ENCODE results near the gene CLDN22.

CLDN22 gene

DNA sequence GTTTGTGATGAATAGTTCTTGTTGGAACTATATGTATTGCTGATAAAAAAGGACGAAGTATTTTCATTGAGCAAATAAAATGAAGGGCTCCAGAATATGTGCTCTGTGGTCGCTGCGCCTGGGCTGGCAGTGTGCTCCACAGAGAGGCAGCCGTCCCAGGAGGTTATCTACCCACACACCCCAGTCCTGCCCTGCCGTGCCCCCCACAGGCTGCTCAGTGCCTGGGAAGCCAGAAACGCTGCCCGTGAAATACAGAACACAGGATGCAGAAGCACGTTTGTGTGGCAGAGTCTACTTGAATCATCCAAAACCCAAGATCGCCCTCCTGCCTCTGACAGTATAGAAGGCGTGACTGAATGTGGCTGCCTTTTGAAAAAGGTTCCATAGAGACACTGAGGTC lies 1.4 kb downstream of the CLDN22 start:
- DNase-seq, result no peak

DNA sequence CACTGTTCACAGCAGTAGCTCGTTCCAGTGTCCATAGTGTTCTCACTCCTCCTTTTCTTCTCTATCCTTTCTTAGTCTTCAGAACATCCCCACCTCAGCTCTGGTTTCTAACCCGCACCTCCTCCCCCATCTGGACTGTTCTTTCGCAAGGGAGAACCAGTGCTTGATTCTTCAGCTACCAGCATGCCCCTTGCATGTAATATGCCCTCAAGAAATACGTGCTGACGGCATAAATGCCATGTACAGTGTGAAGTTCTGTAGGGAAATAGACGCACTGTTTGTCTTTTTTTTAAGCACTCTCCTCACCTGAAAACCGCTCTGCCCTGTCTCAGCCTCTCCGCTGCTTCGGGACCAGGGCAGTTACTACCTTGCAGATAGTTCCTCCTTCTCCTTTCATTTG lies 5.3 kb downstream of the CLDN22 start:
- no peak for DNase-seq

DNA sequence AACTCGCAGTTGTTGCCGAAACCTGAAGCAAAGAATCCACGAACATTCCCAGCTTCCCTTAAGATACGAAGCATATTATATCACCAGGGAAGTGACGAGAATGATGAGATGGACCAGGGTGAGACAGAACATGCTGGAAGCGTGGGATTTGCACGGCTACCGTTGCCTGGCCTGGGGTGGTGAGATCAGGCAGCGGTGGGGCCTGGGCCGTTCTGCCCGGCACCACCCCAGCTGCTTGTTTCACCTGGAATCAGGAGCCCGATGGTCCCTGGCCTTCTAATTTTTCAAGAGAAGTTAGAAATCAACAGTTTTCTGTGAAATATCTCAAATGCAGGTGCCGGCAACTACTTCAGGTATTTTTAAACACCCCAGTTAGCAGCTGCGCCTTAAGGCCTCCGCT lies 5.7 kb downstream of the CLDN22 start:
- DNase-seq, result no peak

DNA sequence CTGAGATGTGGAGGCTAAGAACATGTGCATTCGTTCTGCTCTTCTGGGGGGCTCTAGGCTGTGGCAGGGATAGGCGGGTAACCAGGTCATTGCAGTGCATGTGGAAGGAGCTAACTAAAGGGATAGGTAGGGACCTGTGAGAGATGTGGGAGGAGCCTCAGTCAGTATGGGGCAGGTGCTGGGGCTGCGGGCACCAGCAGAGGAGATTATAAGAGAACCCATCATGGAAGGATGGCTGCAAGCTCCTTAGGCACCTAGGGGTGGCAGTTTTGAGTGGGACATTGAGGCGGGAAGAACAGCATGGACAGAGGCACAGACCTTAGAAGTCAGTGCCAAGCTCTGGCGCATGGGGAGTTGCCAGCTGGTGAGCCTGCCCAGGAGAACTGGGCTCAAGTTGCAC lies 7.2 kb downstream of the CLDN22 start:
- no peak for DNase-seq

DNA sequence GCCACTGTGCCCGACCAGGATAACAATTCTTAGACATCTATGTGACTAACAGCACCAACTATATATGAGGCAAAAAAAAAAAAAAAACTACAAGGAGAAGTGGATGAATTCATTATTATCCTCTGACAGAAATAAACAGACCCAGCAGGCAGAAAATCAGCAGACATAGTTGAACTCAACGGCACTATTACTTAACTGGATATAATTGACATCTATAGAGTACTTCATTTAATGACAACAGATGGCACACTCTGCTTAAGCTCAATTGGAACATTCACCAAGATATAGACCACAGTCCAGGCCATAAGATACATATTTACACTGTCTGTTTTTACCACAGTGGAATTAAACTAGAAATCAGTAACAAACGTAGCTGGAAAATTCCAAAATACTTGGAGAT lies 13.3 kb downstream of the CLDN22 start:
- no peak for DNase-seq

DNA sequence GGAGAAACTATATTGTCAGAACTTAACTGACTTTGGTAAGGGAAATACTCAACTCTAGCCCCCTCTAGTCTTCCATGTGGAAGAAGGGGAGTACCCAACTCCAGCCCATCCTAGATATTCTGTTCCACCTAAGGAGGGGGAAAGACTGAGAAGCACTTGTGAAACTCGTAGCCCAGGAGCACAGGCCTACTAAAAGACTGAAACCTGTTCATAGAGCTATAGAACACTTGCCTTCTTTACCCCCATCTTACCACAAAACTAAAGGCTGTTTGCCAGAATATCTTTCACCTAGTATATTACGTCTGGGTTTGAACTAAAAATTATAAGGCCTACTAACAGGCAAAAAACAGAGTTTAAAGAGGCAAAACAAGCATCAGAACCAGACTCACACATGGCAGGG lies 15.5 kb downstream of the CLDN22 start:
- no peak for DNase-seq

DNA sequence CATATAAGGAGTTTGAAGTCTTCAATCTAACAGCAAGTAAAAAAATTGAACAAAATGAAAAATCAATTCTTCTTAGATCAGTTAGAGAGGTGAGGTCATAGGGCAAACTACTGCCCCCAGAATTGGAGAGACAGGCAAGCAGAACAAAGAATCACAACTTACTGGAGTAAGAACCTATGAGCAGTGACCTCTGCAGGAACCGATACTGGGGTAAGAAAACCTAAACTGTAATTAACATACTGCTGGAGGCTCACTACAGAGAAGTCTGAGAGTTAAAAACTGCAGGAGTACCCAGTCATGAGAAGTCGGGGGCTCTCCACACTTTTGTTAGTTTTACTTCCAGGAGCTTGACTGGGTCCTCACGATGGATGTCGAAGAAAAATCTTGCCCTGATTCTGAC lies 16.0 kb downstream of the CLDN22 start:
- no peak for DNase-seq

DNA sequence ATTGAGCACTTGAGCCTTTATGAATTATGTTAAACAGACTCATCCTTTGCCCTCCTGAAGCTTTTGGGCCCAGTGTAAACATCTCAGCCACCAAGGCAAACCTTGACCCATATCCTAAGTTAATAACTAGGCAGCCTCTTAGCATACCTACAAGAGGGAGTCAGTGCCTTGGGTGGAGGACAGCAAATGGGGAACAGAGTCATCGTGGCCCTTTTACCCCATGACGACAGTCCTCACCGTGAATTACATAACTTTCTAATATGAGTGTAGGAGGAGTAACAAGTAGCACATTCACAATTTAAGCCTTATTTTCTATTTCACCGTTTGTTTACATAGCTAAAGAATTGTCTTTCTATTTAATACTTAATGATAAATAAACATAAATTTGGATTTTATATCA lies 16.8 kb downstream of the CLDN22 start:
- no peak for DNase-seq

DNA sequence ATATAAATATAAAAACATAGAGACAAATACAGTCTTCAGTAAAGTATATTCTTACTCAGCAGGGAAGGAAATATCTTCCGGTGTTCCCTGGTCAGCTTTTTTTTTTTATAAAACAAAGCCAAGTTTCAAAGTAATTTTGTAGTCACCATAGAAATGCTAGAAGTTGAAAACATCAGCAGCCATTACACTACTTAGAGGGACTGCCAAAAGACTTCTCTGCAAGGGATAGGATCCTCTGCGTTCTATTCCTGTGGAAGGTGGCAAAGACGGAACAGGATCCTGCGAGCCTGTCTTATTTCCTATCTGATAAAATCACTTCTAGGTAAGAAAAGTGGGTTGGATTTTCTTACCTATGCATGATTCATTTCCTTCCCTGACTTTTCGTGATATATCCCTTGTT lies 19.4 kb downstream of the CLDN22 start:
- no peak for DNase-seq

DNA sequence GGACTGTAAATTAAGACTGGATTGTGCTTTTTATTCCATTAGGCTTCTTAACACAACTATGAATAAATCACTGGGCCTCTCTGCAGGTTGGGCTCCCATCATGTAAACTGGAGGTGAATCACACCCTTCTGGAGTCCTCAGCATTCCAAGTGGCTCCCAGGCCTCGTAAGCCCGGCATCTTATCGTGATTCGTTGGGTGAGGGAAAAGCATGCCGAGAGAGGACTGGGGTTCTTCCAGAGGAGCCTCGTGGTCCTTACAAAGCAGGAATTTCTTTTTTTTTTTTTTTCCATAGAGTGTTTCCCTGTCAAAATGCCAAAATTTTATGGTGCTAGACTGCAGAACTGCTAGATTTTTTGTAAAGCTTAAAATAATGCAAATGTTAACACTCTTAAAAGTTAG lies 20.0 kb downstream of the CLDN22 start:
- DNase-seq, result no peak

DNA sequence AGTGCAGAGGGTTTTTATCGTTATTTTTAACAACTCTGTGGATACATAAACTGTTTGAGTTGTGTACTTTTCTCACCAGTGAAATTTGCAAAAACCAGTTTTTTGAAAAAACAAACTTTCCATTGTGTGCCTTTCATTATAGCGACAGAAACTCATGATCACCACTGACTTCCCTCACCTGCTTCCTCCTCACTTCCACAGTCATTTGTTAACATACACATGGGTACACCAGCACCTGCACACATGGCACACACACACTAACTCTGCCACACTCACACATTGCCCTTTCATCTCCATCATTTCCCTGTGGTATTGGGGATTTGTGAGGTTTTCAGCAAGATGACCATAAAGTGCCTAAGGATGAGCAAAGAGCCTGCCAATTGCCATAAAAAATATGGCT lies 20.6 kb downstream of the CLDN22 start:
- no peak for DNase-seq

DNA sequence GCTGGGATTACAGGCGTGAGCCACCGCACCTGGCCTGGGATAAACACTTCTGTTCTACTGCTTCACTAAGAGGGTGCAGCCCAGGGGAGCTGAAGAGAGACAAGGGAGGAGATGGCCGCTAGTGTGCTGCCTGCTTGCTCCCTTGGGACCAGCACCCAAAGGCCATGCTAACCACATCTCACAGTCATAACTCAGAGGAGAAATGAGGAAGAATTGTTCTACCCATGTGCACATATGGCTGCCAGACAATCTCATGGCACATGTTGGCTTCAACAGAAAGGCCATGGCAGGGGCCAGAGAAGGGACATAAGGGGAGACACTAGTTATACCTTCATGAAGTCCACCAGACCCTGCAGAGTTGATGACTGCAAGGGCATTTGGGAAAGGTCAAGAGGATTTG lies 22.4 kb downstream of the CLDN22 start:
- DNase-seq, result no peak

DNA sequence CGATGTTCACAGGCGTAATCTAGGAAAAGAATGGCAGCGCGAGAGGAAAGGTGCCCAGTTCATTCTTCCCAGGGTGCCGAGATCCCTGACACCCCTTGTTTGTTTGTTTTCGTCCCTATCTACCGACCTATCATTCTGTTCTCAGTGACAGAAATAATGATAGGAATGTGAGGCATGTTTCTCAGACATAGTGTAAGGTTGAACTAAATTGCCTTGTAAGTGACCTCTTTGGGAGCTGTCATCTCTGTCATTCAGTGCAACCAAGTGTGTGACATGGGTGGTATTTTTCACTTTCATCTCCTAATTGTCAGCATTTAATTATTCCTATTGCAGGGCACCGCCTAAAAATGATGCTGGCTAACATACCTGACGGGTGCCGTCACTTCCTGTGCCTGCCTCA lies 24.4 kb downstream of the CLDN22 start:
- no peak for DNase-seq

DNA sequence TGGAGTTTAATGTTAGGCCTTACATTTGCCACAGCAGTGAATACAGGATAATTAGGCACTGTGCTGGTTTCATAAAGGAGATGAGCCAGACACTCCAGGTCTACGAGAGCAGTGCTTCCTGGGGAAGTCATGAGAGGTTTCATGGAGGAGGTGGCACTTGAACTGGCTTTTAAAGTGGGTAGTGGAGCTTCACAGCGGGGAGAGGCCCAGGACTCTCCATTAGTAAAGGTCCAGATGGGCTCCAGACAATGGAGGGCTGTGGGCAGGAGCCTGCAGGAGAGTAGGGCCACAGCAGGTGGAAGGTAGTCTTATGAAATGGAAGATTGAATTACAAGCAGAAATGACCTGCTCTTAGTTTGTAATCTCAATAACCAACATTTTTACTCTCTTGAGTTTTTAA lies 29.0 kb downstream of the CLDN22 start:
- no peak for DNase-seq

DNA sequence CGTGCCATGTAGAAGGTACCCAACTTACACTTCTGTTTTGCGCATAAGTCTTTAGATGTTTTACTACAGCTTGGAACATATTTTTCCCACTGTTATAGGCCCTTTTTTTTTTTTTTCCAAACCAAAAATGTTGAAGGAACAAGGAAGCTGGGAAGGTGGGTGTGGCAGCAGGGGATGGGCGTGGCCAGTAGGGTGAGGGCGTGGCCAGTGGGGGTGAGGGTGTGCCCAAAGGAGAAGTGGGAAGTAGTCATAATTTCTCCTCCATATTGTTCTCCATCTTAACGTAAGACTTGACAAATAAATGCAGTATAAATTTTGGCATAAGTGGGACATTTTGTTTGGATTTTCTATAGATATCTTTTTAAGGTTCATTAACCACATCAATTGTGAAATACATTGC lies 30.4 kb downstream of the CLDN22 start:
- no peak for DNase-seq

DNA sequence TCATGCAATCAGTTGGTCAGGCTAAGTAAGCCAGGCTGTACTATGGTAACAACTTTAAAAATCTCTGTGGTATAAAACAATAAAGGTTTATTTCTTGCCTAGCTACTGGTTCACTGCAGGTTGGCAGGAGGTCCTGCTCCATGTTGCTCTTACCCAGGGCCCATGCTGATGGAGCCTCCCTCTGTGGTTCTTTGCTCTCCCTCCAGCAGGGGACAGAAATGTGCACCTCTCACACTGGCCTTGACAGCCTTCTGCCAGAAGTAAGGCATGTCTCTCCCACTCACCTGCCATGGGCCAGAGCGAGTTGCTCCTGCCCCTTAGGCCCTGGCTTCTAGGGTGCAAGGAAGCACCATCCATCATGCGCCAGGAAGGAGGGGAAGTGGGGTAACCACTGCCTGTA lies 31.1 kb downstream of the CLDN22 start:
- DNase-seq, result no peak

DNA sequence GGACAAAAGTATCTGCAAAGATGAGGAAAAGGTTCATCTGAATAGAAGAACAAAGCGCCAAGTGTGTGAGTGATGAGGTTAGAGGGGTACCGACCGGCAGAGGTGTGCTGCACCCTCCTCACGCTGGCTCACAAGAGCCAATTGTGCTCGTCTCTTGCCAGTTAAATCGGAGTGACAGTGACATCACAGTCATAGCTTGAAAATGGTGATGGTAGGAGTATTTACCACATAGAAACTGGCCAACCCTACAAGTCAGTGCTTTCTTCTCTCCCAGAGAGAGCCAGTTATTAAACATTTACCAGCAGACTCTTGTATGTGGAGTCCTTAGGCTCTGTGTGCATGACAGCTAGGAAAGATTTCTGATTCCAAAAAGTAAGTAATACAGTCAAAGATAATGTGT lies 32.4 kb downstream of the CLDN22 start:
- DNase-seq, result no peak

DNA sequence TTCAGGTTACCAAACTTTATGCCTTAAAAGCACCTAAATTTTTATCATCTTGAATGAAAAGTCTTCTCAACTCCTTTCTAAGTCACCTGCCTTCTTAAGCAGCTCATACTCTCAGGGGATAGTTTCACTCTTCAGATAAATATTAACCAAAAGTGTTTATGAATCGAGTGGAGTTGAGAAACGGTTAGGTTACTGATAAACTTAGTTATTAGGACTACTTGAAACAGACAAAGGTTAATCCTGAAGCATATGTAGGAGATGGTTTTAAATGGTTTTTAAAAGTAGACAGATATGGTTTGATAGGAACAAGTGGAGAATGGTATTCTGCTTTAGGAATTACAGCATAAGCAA lies 32.8 kb downstream of the CLDN22 start:
- DNase-seq, result no peak

DNA sequence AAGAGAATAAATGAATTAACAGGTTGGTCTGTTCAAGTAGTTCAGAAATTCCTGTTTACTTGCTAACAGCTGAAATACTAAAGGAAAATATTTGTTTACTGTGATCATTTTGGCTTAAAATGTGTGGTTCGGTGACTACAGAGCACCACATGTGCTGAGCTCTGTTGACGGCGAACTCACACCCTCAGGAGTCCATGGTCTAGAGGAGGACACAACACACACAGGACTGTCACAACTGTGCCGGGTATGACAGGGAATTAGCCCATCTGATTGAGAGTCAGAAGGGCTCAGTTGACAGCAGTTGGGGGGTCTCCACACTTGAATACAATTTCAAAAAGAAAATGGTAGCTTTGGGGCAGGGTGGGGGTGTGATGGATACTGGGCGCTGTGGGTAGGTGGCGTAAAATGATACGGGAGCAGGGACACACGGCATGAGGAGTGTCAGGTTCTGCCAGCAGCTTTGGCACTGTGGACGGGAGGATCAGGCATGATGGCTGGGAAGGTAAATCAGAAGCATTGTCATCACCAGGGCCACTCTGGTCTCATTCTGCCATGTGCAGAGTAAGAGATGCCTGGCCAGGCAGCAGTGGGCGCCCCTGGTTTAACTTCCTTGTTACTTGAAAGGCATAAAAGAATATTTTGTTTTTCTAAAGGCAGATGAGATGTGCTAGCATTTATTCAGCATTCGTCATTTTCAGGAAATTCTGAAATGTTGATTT lies 33.3 kb downstream of the CLDN22 start:
- DNase-seq, result no peak

DNA sequence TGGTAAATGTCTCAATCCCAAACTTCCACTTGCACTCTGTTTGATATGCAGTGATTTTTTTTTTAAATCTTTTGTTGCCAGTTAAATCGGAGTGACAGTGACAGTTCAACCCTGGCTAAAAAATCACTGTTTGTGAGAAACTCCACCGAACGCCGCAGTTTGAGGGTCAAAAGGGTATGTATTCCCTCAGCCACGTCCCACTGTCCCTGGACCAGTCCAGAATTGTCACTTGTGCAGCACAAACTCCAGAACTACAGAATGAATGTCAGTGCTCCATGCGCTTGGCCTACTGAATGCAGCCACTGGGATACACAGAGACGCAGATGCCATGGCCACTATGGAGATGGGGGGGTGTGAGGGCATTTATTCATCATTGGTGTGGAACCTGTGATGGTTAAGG lies 34.2 kb downstream of the CLDN22 start:
- DNase-seq, result no peak

DNA sequence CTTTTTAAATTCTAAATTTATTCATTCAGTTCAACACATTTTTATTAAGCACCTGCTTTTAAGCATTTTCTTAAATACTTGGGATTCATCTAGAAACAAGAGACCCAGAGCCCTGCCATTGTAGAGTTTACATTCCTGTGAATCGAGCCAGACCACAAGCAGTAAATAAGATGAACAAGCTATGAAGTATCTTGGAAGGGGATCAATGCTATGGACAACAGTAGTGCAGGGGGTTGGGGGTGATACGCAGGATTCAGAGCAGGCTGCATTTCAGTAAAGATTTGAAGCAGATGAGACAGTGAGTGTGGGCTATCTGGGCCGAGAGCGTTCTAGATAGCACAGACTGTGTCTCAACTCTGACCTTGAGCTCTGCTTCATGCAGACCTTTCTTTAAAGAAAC lies 35.1 kb downstream of the CLDN22 start:
- DNase-seq, result no peak

DNA sequence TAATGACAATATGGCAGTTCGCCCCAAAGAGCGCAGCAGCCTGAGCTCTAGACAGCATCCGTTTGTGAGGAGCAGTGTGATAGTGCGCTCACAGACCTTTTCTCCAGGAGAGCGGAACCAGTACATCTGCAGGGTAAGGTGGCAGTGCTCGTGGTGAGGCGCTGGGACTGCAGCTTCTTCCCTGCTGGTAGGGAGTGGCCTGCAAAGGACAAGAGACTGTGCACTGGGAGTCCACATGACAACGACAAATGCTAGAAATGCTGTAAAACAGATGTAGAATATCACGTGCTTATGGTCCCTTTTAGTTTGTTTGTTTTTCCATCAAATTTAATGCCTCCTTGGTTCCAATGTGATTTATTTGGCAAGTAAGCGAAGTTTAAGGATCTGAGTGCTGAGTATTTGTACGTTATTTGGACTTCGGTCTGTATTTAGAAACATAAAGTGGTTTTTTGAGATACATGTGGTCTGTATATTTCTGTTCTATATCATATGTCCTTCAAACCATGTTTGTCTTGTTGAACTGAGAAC lies 35.8 kb downstream of the CLDN22 start:
- no peak for DNase-seq

DNA sequence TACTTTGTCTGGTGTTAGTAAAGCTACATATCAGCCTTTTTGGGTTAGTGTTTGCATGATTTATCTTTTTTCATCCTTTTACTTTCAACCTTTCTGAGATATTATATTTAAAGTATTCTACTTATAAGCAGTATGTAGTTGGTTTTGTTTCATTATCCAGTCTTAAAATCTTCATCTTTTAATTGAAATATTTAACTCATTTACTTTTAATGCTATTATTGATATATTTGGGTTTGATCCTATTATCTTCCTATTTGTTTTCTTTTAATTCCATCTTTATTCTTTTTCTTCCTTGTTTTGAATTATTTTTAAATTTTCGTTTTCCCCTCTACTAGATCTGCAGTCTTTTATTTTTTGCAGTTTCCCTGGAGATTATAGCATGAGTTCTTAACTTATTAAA lies 44.0 kb downstream of the CLDN22 start:
- no peak for DNase-seq

DNA sequence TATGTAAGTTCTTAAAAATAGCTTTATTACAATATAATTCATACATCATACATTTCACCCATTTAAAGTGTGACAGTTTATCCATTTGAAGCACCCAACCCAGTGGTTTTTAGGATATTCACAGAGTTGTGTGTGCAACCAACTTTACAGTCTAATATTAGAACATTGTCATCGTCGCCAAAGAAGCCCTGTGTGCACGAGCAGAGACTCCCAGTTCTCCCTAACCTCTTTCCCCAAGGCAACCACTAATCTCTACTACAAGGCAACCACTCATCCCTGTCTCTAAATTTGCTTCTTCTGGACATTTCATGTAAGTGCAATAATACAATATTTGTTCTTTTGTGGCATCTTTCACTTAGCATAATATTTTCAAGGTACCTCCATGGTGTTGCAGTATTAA lies 47.7 kb downstream of the CLDN22 start:
- no peak for DNase-seq

DNA sequence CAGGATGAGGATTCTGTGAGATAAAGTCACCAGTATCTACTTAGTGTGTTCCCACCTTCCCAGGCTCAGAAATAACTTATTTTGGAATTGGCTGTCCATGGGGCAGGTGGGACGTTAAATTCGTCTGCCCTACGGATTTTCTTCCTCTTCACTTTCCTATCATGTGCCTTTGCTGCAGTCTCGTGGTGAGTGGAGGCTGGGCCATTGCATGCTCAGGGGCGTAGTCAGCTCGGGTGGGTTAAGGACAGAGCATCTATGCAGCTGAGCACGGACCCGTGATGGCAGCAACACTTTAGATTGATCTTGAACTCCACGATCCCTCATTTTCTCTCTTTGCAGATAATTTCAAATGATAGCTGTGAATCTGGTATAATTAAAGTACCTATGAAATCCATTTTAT lies 51.5 kb downstream of the CLDN22 start:
- no peak for DNase-seq
